ENCODE measurements around the gene ODF4. TPM values are rescaled to one million over a fixed set of nuclear protein-coding genes. Genes with fewer than 3 reads are reported as not detected.
"Not testable (repeated sequence)": the region's sequence is repeated elsewhere in the genome, so short reads cannot be mapped to it uniquely, and the experiment has no call there.

ODF4 gene
- polyA plus RNA-seq, 4 donors: not detected

DNA sequence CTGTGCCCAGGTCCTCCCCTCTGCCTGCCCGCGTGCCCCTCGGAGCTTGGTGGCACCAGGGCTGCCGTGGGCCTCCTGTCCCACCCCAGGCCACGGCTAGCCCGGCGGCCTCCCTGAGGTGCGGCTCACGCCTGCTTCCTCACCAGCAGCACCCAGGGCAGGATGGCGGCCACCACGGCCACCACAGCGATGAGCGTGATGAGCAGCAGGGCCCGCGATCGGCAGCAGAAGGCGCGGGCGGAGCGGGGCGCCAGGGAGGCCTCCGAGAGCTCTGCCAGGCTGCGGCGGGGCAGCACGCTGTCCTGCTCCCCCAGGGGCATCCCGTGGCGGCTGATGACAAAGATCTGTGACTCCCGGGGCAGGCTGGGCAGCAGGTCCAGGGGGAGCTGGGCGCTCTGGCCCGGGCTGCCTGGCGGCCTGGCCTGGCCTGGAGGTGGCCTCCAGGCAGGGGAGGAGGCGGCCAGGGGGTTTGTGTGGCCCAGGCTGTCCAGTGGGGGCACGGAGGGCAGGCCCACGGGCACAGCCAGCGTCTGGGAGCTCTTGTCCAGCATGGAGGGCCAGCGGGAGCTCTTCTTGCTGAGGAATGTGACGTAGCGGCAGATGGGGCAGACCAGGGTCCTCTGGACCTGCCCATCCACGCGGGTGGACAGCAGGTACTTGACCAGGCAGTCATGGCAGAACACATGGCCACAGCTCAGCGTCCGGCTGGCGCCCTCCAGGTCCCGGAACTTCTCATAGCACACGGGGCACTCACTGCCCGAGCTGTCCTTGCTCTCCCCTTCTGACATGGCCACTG is 53.2 kb downstream of the ODF4 start:
- DNase-seq (ENCODE audit: low read depth in 4 of 4, low spot score in 2 of 4): no peak

DNA sequence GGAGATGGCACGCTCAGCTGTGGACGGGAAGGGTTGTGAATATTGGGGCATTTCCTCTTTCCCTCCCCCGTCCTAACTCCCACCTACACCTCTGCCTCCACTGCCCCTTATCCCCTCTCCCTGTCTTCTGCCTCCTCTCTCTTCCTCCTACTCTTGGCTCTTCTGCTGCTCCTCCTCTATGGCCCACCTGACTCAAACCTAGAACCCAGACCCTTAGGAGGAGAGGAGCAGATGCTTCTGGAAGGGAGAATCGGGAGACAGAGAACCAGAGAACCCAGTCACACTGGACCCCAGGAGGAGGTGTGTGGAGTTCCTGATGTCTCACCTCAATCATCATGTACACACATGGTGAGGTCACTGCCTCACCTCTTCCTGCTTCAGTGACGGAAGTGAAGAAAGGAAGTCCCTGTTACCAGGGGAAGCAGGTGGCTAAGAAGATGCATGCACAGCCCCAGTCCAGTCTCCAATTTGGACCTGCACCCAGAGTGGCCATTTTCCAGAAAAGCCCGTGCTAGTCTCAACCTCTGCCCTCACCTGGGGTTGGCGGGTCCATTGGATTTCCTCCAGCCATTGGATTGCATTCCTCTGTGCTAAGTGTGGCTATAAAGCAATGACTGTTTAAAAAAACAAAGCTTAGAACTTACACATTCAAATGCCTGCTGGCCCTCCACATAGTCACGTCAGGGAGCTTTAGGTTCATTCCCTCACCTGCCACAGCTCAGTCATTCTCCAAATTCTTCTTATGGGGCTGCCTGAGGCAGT is 54.0 kb downstream of the ODF4 start:
- no peak for DNase-seq (ENCODE audit: low read depth in 4 of 4, low spot score in 2 of 4)

DNA sequence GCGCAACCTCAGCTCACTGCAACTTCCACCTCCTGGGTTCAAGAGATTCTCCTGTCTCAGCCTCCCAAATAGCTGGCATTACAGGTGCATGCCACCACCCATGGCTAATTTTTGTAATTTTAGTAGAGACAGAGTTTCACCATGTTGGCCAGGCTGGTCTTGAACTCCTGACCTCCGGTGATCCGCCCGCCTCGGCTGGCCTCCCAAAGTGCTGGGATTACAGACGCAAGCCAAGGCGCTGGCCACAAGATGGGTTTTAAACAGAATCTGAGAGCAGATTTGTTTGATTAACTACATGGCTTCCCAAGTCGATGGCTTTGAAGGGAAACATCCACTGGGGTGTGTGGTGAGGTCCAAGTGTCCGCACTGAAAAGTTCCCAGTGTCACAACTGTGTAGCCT is 54.9 kb downstream of the ODF4 start:
- DNase-seq (ENCODE audit: low read depth in 4 of 4, low spot score in 2 of 4): not testable (repeated sequence)

Other genes starting within 250 kb of the ODF4 start
- under 1 TPM in 1 of 4 donors, not detected in 3; 0.05 TPM for gene ALOXE3, start 221.3 kb upstream of the ODF4 start, polyA plus RNA-seq (ENCODE audit: insufficient read length in 4 of 4)
- under 1 TPM in 1 of 4 donors, not detected in 3; 0.13 TPM for gene HES7, start 215.7 kb upstream of the ODF4 start, polyA plus RNA-seq (ENCODE audit: insufficient read length in 4 of 4)
- 10 to 100 TPM; 19.7 to 37.7 (median 30.8) TPM for gene PER1, start 187.4 kb upstream of the ODF4 start, polyA plus RNA-seq (ENCODE audit: insufficient read length in 4 of 4)
- 100 to 1,000 TPM; 107 to 139 (median 124) TPM for gene VAMP2, start 176.9 kb upstream of the ODF4 start, polyA plus RNA-seq (ENCODE audit: insufficient read length in 4 of 4)
- 10 to 100 TPM; 24.1 to 25.9 (median 24.4) TPM for gene TMEM107, start 163.5 kb upstream of the ODF4 start, polyA plus RNA-seq (ENCODE audit: insufficient read length in 4 of 4)
- gene BORCS6, start 149.7 kb upstream of the ODF4 start, polyA plus RNA-seq (ENCODE audit: insufficient read length in 4 of 4): 1 to 10 TPM; 3.7 to 6.5 (median 5.0) TPM
- 10 to 100 TPM; 26.7 to 40.2 (median 36.0) TPM for gene AURKB, start 129.3 kb upstream of the ODF4 start, polyA plus RNA-seq (ENCODE audit: insufficient read length in 4 of 4)
- gene CTC1, start 91.8 kb upstream of the ODF4 start, polyA plus RNA-seq (ENCODE audit: insufficient read length in 4 of 4): 10 to 100 TPM; 19.1 to 41.3 (median 30.1) TPM
- 10 to 100 TPM; 37.3 to 51.0 (median 44.5) TPM for gene PFAS, start 90.6 kb upstream of the ODF4 start, polyA plus RNA-seq (ENCODE audit: insufficient read length in 4 of 4)
- 10 to 100 TPM; 27.8 to 36.7 (median 31.5) TPM for gene RANGRF, start 51.2 kb upstream of the ODF4 start, polyA plus RNA-seq (ENCODE audit: insufficient read length in 4 of 4)
- gene SLC25A35, start 44.4 kb upstream of the ODF4 start, polyA plus RNA-seq (ENCODE audit: insufficient read length in 4 of 4): 1 to 10 TPM; 4.2 to 4.8 (median 4.4) TPM
- 10 to 100 TPM; 15.0 to 20.4 (median 18.5) TPM for gene ARHGEF15, start 29.6 kb upstream of the ODF4 start, polyA plus RNA-seq (ENCODE audit: insufficient read length in 4 of 4)
- 1,000 to 10,000 TPM; 2,416 to 3,586 (median 2,581) TPM for gene RPL26, start 43.4 kb downstream of the ODF4 start, polyA plus RNA-seq (ENCODE audit: insufficient read length in 4 of 4)
- gene RNF222, start 58.0 kb downstream of the ODF4 start, polyA plus RNA-seq (ENCODE audit: insufficient read length in 4 of 4): under 1 TPM in 3 of 4 donors, not detected in 1; 0.04 to 0.27 (median 0.13) TPM
- gene NDEL1, start 96.0 kb downstream of the ODF4 start, polyA plus RNA-seq (ENCODE audit: insufficient read length in 4 of 4): 10 to 100 TPM; 30.3 to 57.9 (median 50.5) TPM